Keratinocyte (primary cell): ENCODE measurements around the gene CHRDL1. TPM values are rescaled to one million over a fixed set of nuclear protein-coding genes. Genes with fewer than 3 reads are reported as not detected.
"Not testable (repeated sequence)": the region's sequence is repeated elsewhere in the genome, so short reads cannot be mapped to it uniquely, and the experiment has no call there.

Experiments used
- DNase-seq: peaks from one replicate; pipeline ENCODE4 v3.0.0-alpha.2; 2011; ENCODE audit warnings: low read depth, missing footprints, low spot score
- FAIRE-seq: peaks from 2 replicates; lab custom pipeline; 2011; peaks lifted over from hg19 to GRCh38; lab: Jason Lieb, UNC
- H2AFZ ChIP-seq: 2 replicates; pipeline ENCODE4 v1.6.0; 2012; ENCODE audit warnings: low read length, control low read depth, inconsistent platforms; ENCODE audit not compliant: control insufficient read depth
- H3K27ac ChIP-seq: 2 replicates; pipeline ENCODE4 v1.5.1; 2011; ENCODE audit warnings: low read length; ENCODE audit not compliant: control insufficient read depth, insufficient read depth
- H3K27me3 ChIP-seq: 3 replicates; pipeline ENCODE4 v1.6.0; 2011; ENCODE audit warnings: low read length; ENCODE audit not compliant: control insufficient read depth, insufficient read depth; ENCODE audit errors: extremely low read depth
- H3K36me3 ChIP-seq, 2 experiments: 2 replicates in 1 of 2; 3 replicates in 1 of 2; pipeline ENCODE4 v1.5.1; 2011; ENCODE audit warnings: low read length in 2 of 2, mild to moderate bottlenecking in 1 of 2; ENCODE audit not compliant: control insufficient read depth in 2 of 2, insufficient read depth in 2 of 2; ENCODE audit errors: extremely low read depth in 1 of 2
- H3K4me1 ChIP-seq: 3 replicates; pipeline ENCODE4 v1.5.1; 2011; ENCODE audit warnings: low read length; ENCODE audit not compliant: control insufficient read depth, insufficient read depth; ENCODE audit errors: extremely low read depth
- H3K4me2 ChIP-seq: 3 replicates; pipeline ENCODE4 v1.6.0; 2011; ENCODE audit warnings: low read depth, low read length; ENCODE audit not compliant: control insufficient read depth, insufficient read depth; ENCODE audit errors: extremely low read depth
- H3K4me3 ChIP-seq, 3 experiments: fragments of 200-600 bp in 1 of 3; sonication (generic) in 1 of 3; 2 replicates in 2 of 3; 3 replicates in 1 of 3; pipeline ENCODE4 v1.5.1; 2011 to 2016; ENCODE audit warnings: low read length in 3 of 3, mild to moderate bottlenecking in 3 of 3, control low read depth in 2 of 3, inconsistent platforms in 1 of 3, low read depth in 1 of 3, mixed read lengths in 1 of 3, mixed run types in 1 of 3, moderate library complexity in 1 of 3; ENCODE audit not compliant: control insufficient read depth in 2 of 3, insufficient read depth in 2 of 3; ENCODE audit errors: extremely low read depth in 1 of 3
- H3K79me2 ChIP-seq: 2 replicates; pipeline ENCODE4 v1.6.0; 2012; ENCODE audit warnings: low read length; ENCODE audit not compliant: control insufficient read depth, insufficient read depth
- H3K9ac ChIP-seq: 3 replicates; pipeline ENCODE4 v1.6.0; 2011; ENCODE audit warnings: low read length; ENCODE audit not compliant: control insufficient read depth, insufficient read depth; ENCODE audit errors: extremely low read depth
- H3K9me1 ChIP-seq: 3 replicates; pipeline ENCODE4 v1.6.0; 2011; ENCODE audit warnings: low read length; ENCODE audit not compliant: control insufficient read depth, insufficient read depth; ENCODE audit errors: extremely low read depth
- H3K9me3 ChIP-seq: 2 replicates; pipeline ENCODE4 v1.5.1; 2012; ENCODE audit warnings: low read depth, low read length; ENCODE audit not compliant: control insufficient read depth
- H4K20me1 ChIP-seq: 3 replicates; pipeline ENCODE4 v1.6.0; 2011; ENCODE audit warnings: low read length; ENCODE audit not compliant: control insufficient read depth, insufficient read depth; ENCODE audit errors: extremely low read depth
- CTCF ChIP-seq, 3 experiments: IDR thresholded peaks in 1 of 3; conservative IDR thresholded peaks in 1 of 3; optimal IDR thresholded peaks in 1 of 3; 2 replicates in 2 of 3; 3 replicates in 1 of 3; pipeline versions ENCODE3 to v1.5.1; 2011; ENCODE audit warnings: low read length in 3 of 3, mild to moderate bottlenecking in 3 of 3, moderate library complexity in 2 of 3, control low read depth in 1 of 3, inconsistent platforms in 1 of 3; ENCODE audit not compliant: insufficient read depth in 2 of 3; ENCODE audit errors: extremely low read depth in 1 of 3
- EZH2 ChIP-seq: IDR thresholded peaks from one replicate; pipeline ENCODE4 v1.6.1; 2012; ENCODE audit warnings: inconsistent platforms, mild to moderate bottlenecking, low read length, moderate library complexity
- dilution Hi-C: fragments of 300-500 bp; cut with MboI; formaldehyde crosslinking; loops from one replicate; pipeline ENCODE4 v1.7.0; 2020; ENCODE audit warnings: low sequenced_read_pairs; ENCODE audit not compliant: extremely low pct_ligation_motif_present
- polyA plus RNA-seq, 5 experiments: library from polyadenylated mRNA; depleted of rRNA in 3 of 5; stranded (reverse) in 3 of 5; stranded (forward) in 1 of 5; unstranded in 1 of 5; fragments of >200 nt; gene quantifications; 1 replicate in 1 of 5; 2 replicates in 3 of 5; 3 replicates in 1 of 5; pipeline versions ENCODE4 v1.2.1 to v1.2.3, GENCODE V29; 2011 to 2012; ENCODE audit warnings: missing spikeins in 2 of 5, low read depth in 1 of 5, low replicate concordance in 1 of 5

The CHRDL1 gene
- polyA plus RNA-seq, 1 donor (not counting 4 experiments of a cell fraction or from before 2014, with no cell fraction given): not detected

GRCh38 chrX:110657073-110657472 is 138.5 kb downstream of the CHRDL1 start:
- H3K4me1 ChIP-seq: no peaks in the 10 kb centered on the region
- H3K9me1 ChIP-seq: no peaks in the 10 kb centered on the region
- no peak overlapping the region for H3K9ac ChIP-seq
- H3K36me3 ChIP-seq: no peaks in the 10 kb centered on the region
- H3K9me3 ChIP-seq: no peaks in the 10 kb centered on the region
- TF ChIP-seq EZH2: no peak
- TF ChIP-seq CTCF (optimal IDR thresholded peaks at IDR 0.05 in 1 of 3, IDR thresholded peaks at IDR 0.05 in 1 of 3, conservative IDR thresholded peaks at IDR 0.05 in 1 of 3; ENCODE audit: extremely low read depth in 1 of 3, insufficient read depth in 2 of 3, low read length in 3 of 3): no peak
- H3K4me3 ChIP-seq: no peak overlapping the region
- no peak for FAIRE-seq
- no peak overlapping the region for H2AFZ ChIP-seq
- H3K27ac ChIP-seq: no peak overlapping the region
- no peaks in the 10 kb centered on the region for H4K20me1 ChIP-seq
- H3K4me2 ChIP-seq: no peak overlapping the region
- no peak for DNase-seq
- H3K79me2 ChIP-seq: no peaks in the 10 kb centered on the region
- dilution Hi-C loops: no loop called here
- no peaks in the 10 kb centered on the region for H3K27me3 ChIP-seq

GRCh38 chrX:110654280-110654679 is 141.3 kb downstream of the CHRDL1 start:
- H3K4me2 ChIP-seq, DNase-seq, H4K20me1 ChIP-seq, H3K27ac ChIP-seq, H3K36me3 ChIP-seq, H3K4me1 ChIP-seq, FAIRE-seq, H3K27me3 ChIP-seq, H3K9me1 ChIP-seq, H3K9ac ChIP-seq, H3K9me3 ChIP-seq, dilution Hi-C loops, H3K79me2 ChIP-seq, H3K4me3 ChIP-seq, H2AFZ ChIP-seq: not testable (repeated sequence)

- H3K9me3 ChIP-seq: no peaks in the 10 kb centered on the region
- H3K4me1 ChIP-seq: no peaks in the 10 kb centered on the region
- H3K27ac ChIP-seq: no peak overlapping the region
- H3K79me2 ChIP-seq: no peaks in the 10 kb centered on the region
- DNase-seq (no peak), FAIRE-seq (no peak)
- no peak overlapping the region for H3K9ac ChIP-seq
- H3K27me3 ChIP-seq: no peaks in the 10 kb centered on the region
- no peak overlapping the region for H3K4me3 ChIP-seq
- H4K20me1 ChIP-seq: no peaks in the 10 kb centered on the region
- TF ChIP-seq EZH2 (no peak), CTCF (optimal IDR thresholded peaks at IDR 0.05 in 1 of 3, IDR thresholded peaks at IDR 0.05 in 1 of 3, conservative IDR thresholded peaks at IDR 0.05 in 1 of 3; ENCODE audit: extremely low read depth in 1 of 3, insufficient read depth in 2 of 3, low read length in 3 of 3) (no peak)
- H3K36me3 ChIP-seq: no peaks in the 10 kb centered on the region
- H3K9me1 ChIP-seq: no peaks in the 10 kb centered on the region
- H2AFZ ChIP-seq: no peak overlapping the region
- dilution Hi-C loops: no loop called here
- no peak overlapping the region for H3K4me2 ChIP-seq
Observed at GRCh38 chrX:110646386-110646785, 149.2 kb downstream of the CHRDL1 start.
